WTC11 (cell line): Measurements from ENCODE around the gene NAPSA. TPM values are rescaled to one million over a fixed set of nuclear protein-coding genes. Genes with fewer than 3 reads are reported as not detected.

Experiments
- ATAC-seq: fragments of 200-7000 bp; cut with Tn5 transposase; 2 replicates; pipeline ENCODE4 v1.10.0; 2021; ENCODE audit warnings: mild to moderate bottlenecking, moderate library complexity
- CTCF ChIA-PET: fragments of 300-600 bp; sonication (Branson Sonifier 250); formaldehyde crosslinking; loops from one replicate; lab custom pipeline; 2021; ENCODE audit warnings: antibody characterized with exemption; lab: Charles Lee
- POLR2A ChIA-PET: fragments of 350-600 bp; sonication (Branson Sonifier 250); formaldehyde crosslinking; loops from one replicate; lab custom pipeline; 2021; ENCODE audit warnings: antibody characterized with exemption; lab: Charles Lee
- DNase-seq: peaks from one replicate; pipeline ENCODE4 v3.0.0; 2021; ENCODE audit warnings: low spot score
- H3K27ac Mint-ChIP-seq: 2 replicates; pipeline ENCODE4 v1.8.0; 2021; ENCODE audit warnings: mixed read lengths
- H3K27me3 Mint-ChIP-seq: 2 replicates; pipeline ENCODE4 v1.8.0; 2021; ENCODE audit warnings: low read depth, mild to moderate bottlenecking, moderate library complexity, mixed read lengths
- H3K36me3 Mint-ChIP-seq: 2 replicates; pipeline ENCODE4 v1.8.0; 2021; ENCODE audit warnings: mixed read lengths
- H3K4me1 Mint-ChIP-seq: 2 replicates; pipeline ENCODE4 v1.8.0; 2022; ENCODE audit warnings: mixed read lengths
- H3K4me3 Mint-ChIP-seq: 2 replicates; pipeline ENCODE4 v1.8.0; 2021; ENCODE audit warnings: mild to moderate bottlenecking, moderate library complexity, mixed read lengths
- H3K9me3 Mint-ChIP-seq: 2 replicates; pipeline ENCODE4 v1.8.0; 2021; ENCODE audit warnings: mixed read lengths
- ARID4B ChIP-seq: sonication (generic); formaldehyde crosslinking; IDR thresholded peaks from 2 replicates; pipeline ENCODE4 v1.8.0; 2023; ENCODE audit warnings: missing genetic modification reagents, mild to moderate bottlenecking, borderline replicate concordance
- ATF6 ChIP-seq: sonication (generic); formaldehyde crosslinking; IDR thresholded peaks from 2 replicates; pipeline ENCODE4 v1.8.1; 2023; ENCODE audit warnings: mild to moderate bottlenecking, missing genetic modification reagents
- CBFB ChIP-seq: sonication (generic); formaldehyde crosslinking; IDR thresholded peaks from 2 replicates; pipeline ENCODE4 v1.8.1; 2022; ENCODE audit warnings: mild to moderate bottlenecking, low read depth, missing genetic modification reagents
- ELF4 ChIP-seq: sonication (generic); formaldehyde crosslinking; IDR thresholded peaks from 2 replicates; pipeline ENCODE4 v1.8.1; 2022; ENCODE audit warnings: low read depth, mild to moderate bottlenecking, moderate library complexity, missing genetic modification reagents
- ESRRA ChIP-seq: sonication (generic); formaldehyde crosslinking; IDR thresholded peaks from 2 replicates; pipeline ENCODE4 v1.8.1; 2022; ENCODE audit warnings: mild to moderate bottlenecking, missing genetic modification reagents, borderline replicate concordance
- FOXP1 ChIP-seq: sonication (generic); formaldehyde crosslinking; IDR thresholded peaks from 2 replicates; pipeline ENCODE4 v1.8.0; 2022; ENCODE audit warnings: missing genetic modification reagents, mild to moderate bottlenecking, moderate library complexity, borderline replicate concordance
- HMGXB4 ChIP-seq: sonication (generic); formaldehyde crosslinking; IDR thresholded peaks from 2 replicates; pipeline ENCODE4 v1.8.1; 2023; ENCODE audit warnings: mild to moderate bottlenecking, moderate library complexity, missing genetic modification reagents
- IRF2 ChIP-seq: sonication (generic); formaldehyde crosslinking; IDR thresholded peaks from 2 replicates; pipeline ENCODE4 v1.8.0; 2022; ENCODE audit warnings: low read depth, missing genetic modification reagents, borderline replicate concordance
- JUN ChIP-seq: sonication (generic); formaldehyde crosslinking; IDR thresholded peaks from 2 replicates; pipeline ENCODE4 v1.8.0; 2023; ENCODE audit warnings: mild to moderate bottlenecking, missing genetic modification reagents
- MLX ChIP-seq: sonication (generic); formaldehyde crosslinking; IDR thresholded peaks from 2 replicates; pipeline ENCODE4 v1.8.1; 2023; ENCODE audit warnings: mild to moderate bottlenecking, missing genetic modification reagents, moderate library complexity
- NFYB ChIP-seq: sonication (generic); formaldehyde crosslinking; conservative IDR thresholded peaks from 2 replicates; pipeline ENCODE4 v1.8.0; 2022; ENCODE audit warnings: low read depth, missing genetic modification reagents
- PRRX2 ChIP-seq: fragments of 250-450 bp; sonication (Bioruptor Pico); IDR thresholded peaks from 2 replicates; pipeline ENCODE4 v1.8.0; 2021; ENCODE audit warnings: mild to moderate bottlenecking
- TCF7 ChIP-seq: sonication (generic); formaldehyde crosslinking; IDR thresholded peaks from 2 replicates; pipeline ENCODE4 v1.8.0; 2022; ENCODE audit warnings: mild to moderate bottlenecking, low read depth, missing genetic modification reagents, moderate library complexity
- USF2 ChIP-seq: sonication (generic); formaldehyde crosslinking; IDR thresholded peaks from 2 replicates; pipeline ENCODE4 v1.8.1; 2023; ENCODE audit warnings: mild to moderate bottlenecking, missing genetic modification reagents, moderate library complexity
- ZNF281 ChIP-seq: sonication (generic); formaldehyde crosslinking; IDR thresholded peaks from 2 replicates; pipeline ENCODE4 v1.8.0; 2023; ENCODE audit warnings: mild to moderate bottlenecking, missing genetic modification reagents
- ZNF317 ChIP-seq: sonication (generic); formaldehyde crosslinking; IDR thresholded peaks from 2 replicates; pipeline ENCODE4 v1.8.1; 2023; ENCODE audit warnings: low read depth, mild to moderate bottlenecking, moderate library complexity, missing genetic modification reagents, borderline replicate concordance
- ZNF425 ChIP-seq: fragments of 250-450 bp; sonication (Bioruptor Pico); conservative IDR thresholded peaks from 2 replicates; pipeline ENCODE4 v1.9.0; 2021; ENCODE audit warnings: mild to moderate bottlenecking
- total RNA-seq: library from RNA; stranded (reverse); gene quantifications from 3 replicates; pipeline ENCODE4 v1.2.3, GENCODE V29; 2021

The NAPSA gene
- total RNA-seq, 1 experiment from 2014 or later = 2.7 TPM

GRCh38 chr19:50321831-50322230, 43.6 kb downstream of the NAPSA start:
- peaks cover 8% of the 10 kb centered on the region for H3K36me3 Mint-ChIP-seq
- TF ChIP-seq NFYB (CRISPR knock-in tag) = no peak
- no peak for TF ChIP-seq ATF6 (CRISPR knock-in tag)
- no peak for TF ChIP-seq ZNF281
- TF ChIP-seq TCF7 (CRISPR knock-in tag) = no peak
- TF ChIP-seq CBFB (CRISPR knock-in tag) = no peak
- no peak for TF ChIP-seq ZNF317 (CRISPR knock-in tag)
- TF ChIP-seq MLX (CRISPR knock-in tag) = no peak
- no peak for TF ChIP-seq HMGXB4 (CRISPR knock-in tag)
- no peak for TF ChIP-seq ELF4 (CRISPR knock-in tag)
- no peak for TF ChIP-seq FOXP1
- TF ChIP-seq IRF2 (CRISPR knock-in tag) = no peak
- no peak for TF ChIP-seq USF2 (CRISPR knock-in tag)
- H3K4me1 Mint-ChIP-seq = peaks cover 31% of the 10 kb centered on the region
- POLR2A ChIA-PET = no interaction called here
- ATAC-seq (no peak), DNase-seq (no peak)
- H3K9me3 Mint-ChIP-seq = no peaks in the 10 kb centered on the region
- no peak overlapping the region for H3K27ac Mint-ChIP-seq
- H3K27me3 Mint-ChIP-seq = peaks cover 24% of the 10 kb centered on the region
- H3K4me3 Mint-ChIP-seq = no peak overlapping the region
- CTCF ChIA-PET = interaction anchor here (1.2 to 1.3 kb wide), 4 partner anchors 35 to 85 kb away, joined by 3 to 5 read pairs (median 3); no protein-coding TSS in a partner anchor

- Mint-ChIP-seq H3K9me3 (no peaks in the 10 kb centered on the region), H3K4me1 (peaks cover 32% of the 10 kb centered on the region), H3K36me3 (peaks cover 8% of the 10 kb centered on the region), H3K4me3 (no peak overlapping the region), H3K27me3 (peaks cover 14% of the 10 kb centered on the region), H3K27ac (peak overlapping the region; percentile 57; the same call in 1 of the 2 replicates)
- DNase-seq = no peak
- ChIA-PET POLR2A (no interaction called here), CTCF (interaction anchor here (1.3 kb wide), 3 partner anchors 37 to 68 kb away, joined by 3 to 5 read pairs (median 3); no protein-coding TSS in a partner anchor)
- ATAC-seq = no peak
- TF ChIP-seq MLX (CRISPR knock-in tag) (no peak), ZNF425 (CRISPR knock-in tag) (no peak), ESRRA (CRISPR knock-in tag) (no peak), NFYB (CRISPR knock-in tag) (no peak), JUN (CRISPR knock-in tag) (no peak), PRRX2 (CRISPR knock-in tag) (no peak), ARID4B (no peak)
Observed at GRCh38 chr19:50320596-50320995, 44.8 kb downstream of the NAPSA start.
